Measurements from ENCODE around the gene SLC66A3.

SLC66A3 gene

DNA sequence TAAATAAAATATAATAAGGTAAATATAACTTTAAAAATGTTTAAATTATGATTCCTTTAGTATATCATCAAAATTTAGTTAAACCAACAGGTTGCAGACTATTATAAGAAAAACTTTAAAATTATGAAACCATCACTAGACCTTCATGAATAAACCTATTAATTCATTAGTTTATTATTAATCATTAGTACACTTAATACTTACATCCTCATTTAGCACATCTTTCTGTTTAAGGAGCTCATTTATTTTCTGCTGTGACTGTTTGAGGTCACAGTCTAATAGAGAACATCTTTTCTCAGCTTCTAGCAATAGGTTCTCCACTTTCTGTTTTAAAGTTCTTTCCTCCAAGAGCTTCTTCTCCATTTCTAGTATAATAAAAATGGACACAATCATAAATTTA, 52.8 kb downstream of the SLC66A3 start:
- no peak overlapping the region for H3K4me2 ChIP-seq (ENCODE audit: low read depth, low read length, poor library complexity, severe bottlenecking)
- H3F3A ChIP-seq (ENCODE audit: low read depth) = no peaks in the 10 kb centered on the region
- H4K20me1 ChIP-seq (ENCODE audit: insufficient read depth, low read length, poor library complexity, severe bottlenecking) = no peaks in the 10 kb centered on the region
- H3K36me3 ChIP-seq (ENCODE audit: insufficient read depth, low read length) = peaks cover 66% of the 10 kb centered on the region
- peaks cover 9% of the 10 kb centered on the region for H3K4me1 ChIP-seq (ENCODE audit: insufficient read depth, low read length, poor library complexity, severe bottlenecking)
- no peaks in the 10 kb centered on the region for H3K27me3 ChIP-seq (ENCODE audit: insufficient read depth, low read length, poor library complexity, severe bottlenecking)
- H2AFZ ChIP-seq (ENCODE audit: low read length) = no peak overlapping the region
- no peak overlapping the region for H3K4me3 ChIP-seq (ENCODE audit: low read length, poor library complexity, severe bottlenecking)
- H3K9me3 ChIP-seq (ENCODE audit: insufficient read depth, low read depth, low read length) = no peaks in the 10 kb centered on the region
- no peaks in the 10 kb centered on the region for H3K79me2 ChIP-seq (ENCODE audit: insufficient read depth, low read length)
- no peaks in the 10 kb centered on the region for H3K9me2 ChIP-seq (replicated peaks; ENCODE audit: low read depth, low read length)
- TF ChIP-seq, protein P1, sequence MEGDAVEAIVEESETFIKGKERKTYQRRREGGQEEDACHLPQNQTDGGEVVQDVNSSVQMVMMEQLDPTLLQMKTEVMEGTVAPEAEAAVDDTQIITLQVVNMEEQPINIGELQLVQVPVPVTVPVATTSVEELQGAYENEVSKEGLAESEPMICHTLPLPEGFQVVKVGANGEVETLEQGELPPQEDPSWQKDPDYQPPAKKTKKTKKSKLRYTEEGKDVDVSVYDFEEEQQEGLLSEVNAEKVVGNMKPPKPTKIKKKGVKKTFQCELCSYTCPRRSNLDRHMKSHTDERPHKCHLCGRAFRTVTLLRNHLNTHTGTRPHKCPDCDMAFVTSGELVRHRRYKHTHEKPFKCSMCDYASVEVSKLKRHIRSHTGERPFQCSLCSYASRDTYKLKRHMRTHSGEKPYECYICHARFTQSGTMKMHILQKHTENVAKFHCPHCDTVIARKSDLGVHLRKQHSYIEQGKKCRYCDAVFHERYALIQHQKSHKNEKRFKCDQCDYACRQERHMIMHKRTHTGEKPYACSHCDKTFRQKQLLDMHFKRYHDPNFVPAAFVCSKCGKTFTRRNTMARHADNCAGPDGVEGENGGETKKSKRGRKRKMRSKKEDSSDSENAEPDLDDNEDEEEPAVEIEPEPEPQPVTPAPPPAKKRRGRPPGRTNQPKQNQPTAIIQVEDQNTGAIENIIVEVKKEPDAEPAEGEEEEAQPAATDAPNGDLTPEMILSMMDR (conservative IDR thresholded peaks at IDR 0.05; ENCODE audit: low read length) = no peak
- no peak for TF ChIP-seq EZH2phosphoT487 (IDR thresholded peaks at IDR 0.05; ENCODE audit: borderline replicate concordance)
- H3K9ac ChIP-seq (ENCODE audit: low read depth, low read length, poor library complexity, severe bottlenecking) = no peak overlapping the region

- no peak overlapping the region for H3K4me2 ChIP-seq (ENCODE audit: low read depth, low read length, poor library complexity, severe bottlenecking)
- H3K36me3 ChIP-seq (ENCODE audit: insufficient read depth, low read length) = peaks cover 80% of the 10 kb centered on the region
- H3F3A ChIP-seq (ENCODE audit: low read depth) = no peaks in the 10 kb centered on the region
- H3K79me2 ChIP-seq (ENCODE audit: insufficient read depth, low read length) = no peaks in the 10 kb centered on the region
- H3K9ac ChIP-seq (ENCODE audit: low read depth, low read length, poor library complexity, severe bottlenecking) = no peak overlapping the region
- H3K9me2 ChIP-seq (replicated peaks; ENCODE audit: low read depth, low read length) = no peaks in the 10 kb centered on the region
- no peak overlapping the region for H3K4me3 ChIP-seq (ENCODE audit: low read length, poor library complexity, severe bottlenecking)
- no peaks in the 10 kb centered on the region for H3K27me3 ChIP-seq (ENCODE audit: insufficient read depth, low read length, poor library complexity, severe bottlenecking)
- no peaks in the 10 kb centered on the region for H3K9me3 ChIP-seq (ENCODE audit: insufficient read depth, low read depth, low read length)
- no peaks in the 10 kb centered on the region for H3K4me1 ChIP-seq (ENCODE audit: insufficient read depth, low read length, poor library complexity, severe bottlenecking)
- H2AFZ ChIP-seq (ENCODE audit: low read length) = no peak overlapping the region
- H4K20me1 ChIP-seq (ENCODE audit: insufficient read depth, low read length, poor library complexity, severe bottlenecking) = no peaks in the 10 kb centered on the region
- TF ChIP-seq EZH2phosphoT487 (IDR thresholded peaks at IDR 0.05; ENCODE audit: borderline replicate concordance) = no peak
These were observed 57.4 kb downstream of the SLC66A3 start for GRCh38 chr2:11212645-11213044.

DNA sequence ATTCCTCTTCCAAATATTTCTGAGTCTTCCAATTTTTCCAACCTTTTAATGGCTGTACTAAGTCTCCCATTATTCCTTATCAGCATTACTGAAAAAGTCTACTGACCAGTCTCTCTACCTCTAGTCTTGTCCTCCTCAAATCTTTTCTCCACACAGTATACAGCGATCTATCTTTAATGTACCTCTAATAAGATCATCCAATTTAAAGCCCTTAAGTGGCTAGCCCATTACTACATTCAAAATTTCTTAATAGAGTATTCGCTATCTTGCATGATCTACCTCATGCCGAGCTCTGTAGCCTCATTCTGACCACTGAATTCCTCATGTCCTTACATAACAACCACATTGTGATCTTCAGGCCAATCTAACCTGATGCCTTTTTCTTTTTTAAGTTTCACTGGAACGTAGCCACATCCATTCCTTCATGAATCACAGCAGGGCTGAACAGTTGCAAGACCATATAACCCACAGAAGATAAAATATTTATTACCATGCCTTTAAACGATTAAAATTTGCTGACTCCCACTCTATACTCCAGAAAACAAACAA, 57.9 kb downstream of the SLC66A3 start:
- Histone ChIP-seq H3K79me2 (ENCODE audit: insufficient read depth, low read length) (no peaks in the 10 kb centered on the region), H3K36me3 (ENCODE audit: insufficient read depth, low read length) (peaks cover 84% of the 10 kb centered on the region), H3K4me2 (ENCODE audit: low read depth, low read length, poor library complexity, severe bottlenecking) (no peak overlapping the region), H3K9me2 (replicated peaks; ENCODE audit: low read depth, low read length) (no peaks in the 10 kb centered on the region), H3K9ac (ENCODE audit: low read depth, low read length, poor library complexity, severe bottlenecking) (no peak overlapping the region), H2AFZ (ENCODE audit: low read length) (no peak overlapping the region), H3K4me1 (ENCODE audit: insufficient read depth, low read length, poor library complexity, severe bottlenecking) (no peaks in the 10 kb centered on the region), H4K20me1 (ENCODE audit: insufficient read depth, low read length, poor library complexity, severe bottlenecking) (no peaks in the 10 kb centered on the region), H3K9me3 (ENCODE audit: insufficient read depth, low read depth, low read length) (no peaks in the 10 kb centered on the region), H3K4me3 (ENCODE audit: low read length, poor library complexity, severe bottlenecking) (no peak overlapping the region), H3F3A (ENCODE audit: low read depth) (no peaks in the 10 kb centered on the region), H3K27me3 (ENCODE audit: insufficient read depth, low read length, poor library complexity, severe bottlenecking) (no peaks in the 10 kb centered on the region)
- TF ChIP-seq, protein P1 (conservative IDR thresholded peaks at IDR 0.05; ENCODE audit: low read length) = no peak
- TF ChIP-seq EZH2phosphoT487 (IDR thresholded peaks at IDR 0.05; ENCODE audit: borderline replicate concordance) = no peak

GRCh38 chr2:11213975-11214374, 58.7 kb downstream of the SLC66A3 start:
- no peaks in the 10 kb centered on the region for H3K79me2 ChIP-seq (ENCODE audit: insufficient read depth, low read length)
- peaks cover 89% of the 10 kb centered on the region for H3K36me3 ChIP-seq (ENCODE audit: insufficient read depth, low read length)

More at GRCh38 chr2:11213975-11214374, 58.7 kb downstream of the SLC66A3 start:
- no peak overlapping the region for H3K4me3 ChIP-seq (ENCODE audit: low read length, poor library complexity, severe bottlenecking)
- TF ChIP-seq, protein P1 (conservative IDR thresholded peaks at IDR 0.05; ENCODE audit: low read length) = no peak
- no peak for TF ChIP-seq EZH2phosphoT487 (IDR thresholded peaks at IDR 0.05; ENCODE audit: borderline replicate concordance)
- H3K9me3 ChIP-seq (ENCODE audit: insufficient read depth, low read depth, low read length) = no peaks in the 10 kb centered on the region
- H2AFZ ChIP-seq (ENCODE audit: low read length) = no peak overlapping the region
- no peaks in the 10 kb centered on the region for H3K4me1 ChIP-seq (ENCODE audit: insufficient read depth, low read length, poor library complexity, severe bottlenecking)
- no peaks in the 10 kb centered on the region for H3K27me3 ChIP-seq (ENCODE audit: insufficient read depth, low read length, poor library complexity, severe bottlenecking)
- no peak overlapping the region for H3K9ac ChIP-seq (ENCODE audit: low read depth, low read length, poor library complexity, severe bottlenecking)
- H3K4me2 ChIP-seq (ENCODE audit: low read depth, low read length, poor library complexity, severe bottlenecking) = no peak overlapping the region
- H3F3A ChIP-seq (ENCODE audit: low read depth) = no peaks in the 10 kb centered on the region
- no peaks in the 10 kb centered on the region for H3K9me2 ChIP-seq (replicated peaks; ENCODE audit: low read depth, low read length)
- H4K20me1 ChIP-seq (ENCODE audit: insufficient read depth, low read length, poor library complexity, severe bottlenecking) = no peaks in the 10 kb centered on the region
